Measurements from ENCODE around the gene C1QA.

Gene C1QA

GRCh38 chr1:22636353-22636752 is at the start of gene C1QA:
Gene C1QA (plus strand): TSS chr1:22636628. CDS start chr1:22637617, 989 bp downstream.
- no peak for DNase-seq

GRCh38 chr1:22587247-22587646 is 49.2 kb upstream of the C1QA start:
- DNase-seq, result no peak

- DNase-seq, result no peak
Measured at GRCh38 chr1:22588899-22589422, 47.5 kb upstream of the C1QA start.

GRCh38 chr1:22591576-22591975 is 44.9 kb upstream of the C1QA start:
- no peak for DNase-seq

- DNase-seq, result no peak
Measured at GRCh38 chr1:22592051-22592450, 44.4 kb upstream of the C1QA start.

GRCh38 chr1:22592919-22593790 is 43.3 kb upstream of the C1QA start:
- no peak for DNase-seq

GRCh38 chr1:22594396-22594795 is 42.0 kb upstream of the C1QA start:
- no peak for DNase-seq

GRCh38 chr1:22595108-22595507 is 41.3 kb upstream of the C1QA start:
- DNase-seq, result no peak

- no peak for DNase-seq
Measured at GRCh38 chr1:22597301-22597965, 39.0 kb upstream of the C1QA start.

- DNase-seq, result no peak
Measured at GRCh38 chr1:22597996-22598395, 38.4 kb upstream of the C1QA start.

- no peak for DNase-seq
Measured at GRCh38 chr1:22598736-22599135, 37.7 kb upstream of the C1QA start.

GRCh38 chr1:22600071-22600816 is 36.2 kb upstream of the C1QA start:
- no peak for DNase-seq

GRCh38 chr1:22600817-22601605 is 35.4 kb upstream of the C1QA start:
- DNase-seq, result no peak

- no peak for DNase-seq
Measured at GRCh38 chr1:22601610-22602009, 34.8 kb upstream of the C1QA start.

- no peak for DNase-seq
Measured at GRCh38 chr1:22602060-22602740, 34.2 kb upstream of the C1QA start.

GRCh38 chr1:22606161-22606560 is 30.3 kb upstream of the C1QA start:
- no peak for DNase-seq

- no peak for DNase-seq
Measured at GRCh38 chr1:22607154-22607553, 29.3 kb upstream of the C1QA start.

GRCh38 chr1:22608361-22608760 is 28.1 kb upstream of the C1QA start:
- DNase-seq, result no peak

GRCh38 chr1:22609291-22609690 is 27.1 kb upstream of the C1QA start:
- no peak for DNase-seq

- DNase-seq, result no peak
Measured at GRCh38 chr1:22611530-22611947, 24.9 kb upstream of the C1QA start.

- DNase-seq, result no peak
Measured at GRCh38 chr1:22612671-22613571, 23.5 kb upstream of the C1QA start.

Data from CD4-positive, alpha-beta T cell treated with Interferon gamma for 1 hour (primary cell).